Measurements from ENCODE around the gene FAM120A.

The FAM120A gene

GRCh38 chr9:93565089-93565488 lies 113.6 kb downstream of the FAM120A start:
- no peak for DNase-seq

- peak; percentile 93 for DNase-seq
Observed at GRCh38 chr9:93566408-93567270, 115.2 kb downstream of the FAM120A start.

DNA sequence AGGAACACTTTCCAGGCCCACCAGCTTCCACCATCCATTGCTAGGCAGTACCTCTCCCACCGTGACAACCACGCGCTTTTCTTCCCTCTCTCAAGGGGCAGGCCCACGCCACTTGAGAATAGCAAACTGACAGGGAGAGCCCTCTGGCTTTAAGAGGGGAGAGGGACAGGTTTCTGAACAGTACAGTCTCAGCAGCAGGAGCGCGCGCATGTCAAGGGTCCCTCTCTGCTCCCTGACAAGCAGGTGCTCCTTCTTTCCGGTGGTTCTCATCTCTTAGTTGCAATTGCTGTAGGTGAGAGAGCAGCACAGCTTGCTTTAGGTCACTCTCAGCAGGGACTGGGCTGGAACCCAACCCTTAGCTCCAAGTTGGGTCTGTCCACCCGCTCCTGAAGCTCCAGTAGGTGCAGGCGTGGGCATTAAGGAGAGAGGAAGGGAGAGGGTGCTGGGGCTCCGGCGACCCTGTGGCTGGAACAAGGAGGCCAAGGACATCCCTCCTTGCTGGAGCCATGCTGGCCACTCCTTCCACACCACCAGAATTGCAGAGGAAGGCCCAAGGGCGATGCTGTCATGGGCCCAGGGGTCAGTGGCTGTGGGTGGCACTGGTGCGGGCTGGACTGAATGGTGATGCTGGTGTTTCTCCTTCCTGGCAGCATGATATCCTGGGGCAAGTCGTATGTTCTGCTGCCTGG lies 115.9 kb downstream of the FAM120A start:
- DNase-seq = peak; percentile 24

DNA sequence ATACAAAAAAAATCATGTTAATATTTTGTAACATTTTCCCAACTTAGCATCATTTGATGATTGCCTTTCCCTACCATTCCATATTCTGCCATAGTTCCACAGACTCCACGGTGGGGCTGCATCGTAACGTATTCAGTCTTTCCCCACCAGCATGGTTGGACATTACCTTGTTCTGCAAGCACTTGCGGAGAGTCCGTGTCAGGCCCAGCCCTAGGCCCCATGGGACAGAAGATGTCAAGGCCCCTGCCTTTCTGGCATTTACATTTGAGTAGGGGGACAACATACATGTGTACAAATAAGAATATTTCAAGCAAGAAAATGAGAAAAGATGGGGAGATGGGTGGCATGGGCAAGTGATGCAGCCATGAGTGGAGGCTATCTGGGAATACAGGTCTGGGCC lies 116.7 kb downstream of the FAM120A start:
- no peak for DNase-seq

DNA sequence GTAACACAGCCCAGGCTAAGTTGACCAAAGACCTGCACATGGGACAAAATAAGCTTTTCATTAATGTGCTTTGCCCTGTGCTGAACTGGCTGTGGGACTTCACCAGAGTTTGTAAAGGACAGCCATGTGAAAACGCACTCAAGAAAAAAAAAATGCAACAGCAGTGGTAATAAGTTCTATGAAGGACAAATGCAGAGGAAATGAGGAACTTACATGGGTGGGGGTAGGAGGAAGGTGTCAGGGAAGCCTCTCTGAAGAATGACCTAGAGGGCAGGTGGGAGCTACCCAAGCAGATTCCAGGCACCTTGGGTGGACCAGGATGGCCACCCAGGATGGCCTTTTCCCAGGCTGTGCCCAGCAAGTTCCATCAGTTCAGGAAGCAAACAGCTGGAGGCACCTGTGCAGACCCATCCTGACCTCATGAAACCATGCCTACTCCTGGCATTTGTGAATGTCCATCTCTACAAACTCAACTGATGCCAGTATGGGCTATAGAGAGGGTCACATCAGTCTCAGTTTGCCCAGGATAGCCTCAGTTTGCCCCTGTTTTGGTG lies 118.2 kb downstream of the FAM120A start:
- no peak for DNase-seq

DNA sequence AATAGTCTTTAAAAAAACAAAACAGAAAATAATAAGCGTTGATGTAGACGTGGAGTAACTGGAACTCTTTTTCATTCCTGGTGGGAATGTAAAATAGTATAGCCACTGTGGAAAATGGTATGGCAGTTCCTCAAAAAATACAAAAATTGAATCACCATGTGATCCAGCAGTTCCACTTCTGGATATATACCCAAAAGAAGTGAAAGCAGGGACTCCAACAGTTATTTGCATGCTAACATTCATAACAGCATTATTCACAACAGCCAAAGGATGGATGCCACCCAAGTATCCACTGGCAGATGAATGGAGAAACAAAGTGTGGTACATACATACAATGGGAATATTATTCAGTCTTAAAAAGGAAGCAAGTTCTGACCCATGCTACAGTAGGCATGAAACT lies 120.7 kb downstream of the FAM120A start:
- no peak for DNase-seq

DNA sequence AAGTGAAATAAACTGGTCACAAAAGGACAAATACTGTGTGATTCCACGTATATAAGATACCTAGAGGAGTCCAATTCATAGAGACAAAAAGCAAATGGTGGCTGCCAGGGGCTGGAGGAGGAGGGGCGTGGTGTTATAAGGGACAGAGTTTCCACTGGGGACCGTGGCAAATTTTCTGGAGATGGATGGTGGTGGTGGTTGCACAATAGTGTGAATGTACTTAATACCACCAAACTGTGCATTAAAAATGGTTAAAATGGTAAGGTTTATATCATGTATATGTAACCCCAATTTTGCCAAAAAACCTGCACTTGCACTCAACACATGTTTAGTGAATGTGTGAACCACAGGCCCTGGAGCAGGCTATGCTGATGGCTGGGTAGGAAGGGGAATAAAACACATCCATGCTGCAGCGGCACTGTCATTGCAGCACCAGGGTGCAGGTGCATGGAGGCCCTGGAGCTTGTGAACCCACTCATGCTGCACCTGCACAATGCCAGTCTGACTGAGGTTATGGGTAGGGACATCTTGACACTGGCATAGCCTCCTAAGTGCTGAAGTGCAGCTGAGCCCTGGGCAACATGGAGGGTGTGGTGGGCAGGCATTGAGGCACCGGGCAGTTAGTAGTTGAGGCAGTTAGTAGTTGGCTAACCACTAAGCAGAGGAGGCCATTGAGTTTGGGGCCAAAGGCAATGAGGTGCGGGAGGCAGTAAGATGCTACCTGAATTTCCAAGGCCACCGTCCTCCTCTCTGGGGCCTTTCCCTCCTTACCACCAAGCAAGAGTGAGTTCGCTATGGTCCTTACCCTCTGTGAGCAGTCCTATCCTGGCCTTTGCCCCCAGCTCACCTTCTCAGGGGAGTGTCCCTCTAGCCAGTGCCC lies 121.4 kb downstream of the FAM120A start:
- DNase-seq = no peak

DNA sequence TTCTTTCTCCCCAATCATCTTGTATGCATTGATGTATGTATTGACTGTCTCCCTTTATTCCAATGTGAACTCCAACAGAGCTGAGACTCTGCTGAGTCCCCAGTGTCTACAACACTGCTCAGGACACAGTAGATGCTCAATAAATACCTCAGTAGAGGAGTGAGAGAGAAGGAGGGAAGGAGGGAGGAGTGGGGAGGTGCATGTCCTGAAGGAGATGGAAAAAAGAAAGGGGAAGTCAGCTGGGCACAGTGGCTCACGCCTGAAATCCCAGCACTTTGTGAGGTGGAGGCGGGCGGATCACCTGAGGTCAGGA lies 122.0 kb downstream of the FAM120A start:
- no peak for DNase-seq

DNA sequence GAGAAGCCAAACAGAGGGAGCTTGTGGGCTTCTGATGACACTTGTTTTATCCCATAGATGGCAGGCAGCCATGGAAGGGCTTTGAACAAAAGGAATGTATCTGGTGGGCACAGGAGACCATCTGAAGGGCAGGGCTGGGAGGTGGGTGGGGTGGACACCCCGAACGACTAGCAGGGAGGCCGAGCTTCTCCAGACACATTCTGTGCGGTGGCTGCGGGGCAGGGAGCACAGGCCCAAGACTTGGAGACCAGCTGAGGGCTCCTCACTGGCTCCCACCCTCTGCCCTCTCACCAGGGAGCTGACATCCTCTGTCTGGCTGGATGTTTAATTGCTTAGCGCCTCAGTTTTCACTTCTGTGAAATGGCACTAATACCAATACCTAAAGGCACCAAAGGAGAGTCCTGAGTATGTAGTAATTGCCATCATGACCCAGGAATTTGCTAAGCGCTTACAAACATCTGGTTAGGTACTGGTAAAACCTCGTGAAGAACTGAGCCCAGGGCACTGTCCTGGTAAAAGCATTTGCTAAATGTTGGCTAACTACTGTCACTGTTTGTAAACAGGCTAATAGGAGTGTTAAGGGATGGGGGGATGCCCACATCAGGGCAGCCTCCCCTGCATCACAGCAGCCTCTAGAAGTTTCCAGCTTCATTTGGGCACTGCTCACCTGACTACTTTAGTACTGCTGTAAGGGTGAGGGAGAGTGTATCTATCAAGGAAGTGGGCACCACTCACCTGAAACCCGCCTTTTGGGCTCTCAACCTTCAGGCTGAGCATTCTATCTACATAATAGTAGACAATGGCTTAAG lies 122.8 kb downstream of the FAM120A start:
- no peak for DNase-seq

DNA sequence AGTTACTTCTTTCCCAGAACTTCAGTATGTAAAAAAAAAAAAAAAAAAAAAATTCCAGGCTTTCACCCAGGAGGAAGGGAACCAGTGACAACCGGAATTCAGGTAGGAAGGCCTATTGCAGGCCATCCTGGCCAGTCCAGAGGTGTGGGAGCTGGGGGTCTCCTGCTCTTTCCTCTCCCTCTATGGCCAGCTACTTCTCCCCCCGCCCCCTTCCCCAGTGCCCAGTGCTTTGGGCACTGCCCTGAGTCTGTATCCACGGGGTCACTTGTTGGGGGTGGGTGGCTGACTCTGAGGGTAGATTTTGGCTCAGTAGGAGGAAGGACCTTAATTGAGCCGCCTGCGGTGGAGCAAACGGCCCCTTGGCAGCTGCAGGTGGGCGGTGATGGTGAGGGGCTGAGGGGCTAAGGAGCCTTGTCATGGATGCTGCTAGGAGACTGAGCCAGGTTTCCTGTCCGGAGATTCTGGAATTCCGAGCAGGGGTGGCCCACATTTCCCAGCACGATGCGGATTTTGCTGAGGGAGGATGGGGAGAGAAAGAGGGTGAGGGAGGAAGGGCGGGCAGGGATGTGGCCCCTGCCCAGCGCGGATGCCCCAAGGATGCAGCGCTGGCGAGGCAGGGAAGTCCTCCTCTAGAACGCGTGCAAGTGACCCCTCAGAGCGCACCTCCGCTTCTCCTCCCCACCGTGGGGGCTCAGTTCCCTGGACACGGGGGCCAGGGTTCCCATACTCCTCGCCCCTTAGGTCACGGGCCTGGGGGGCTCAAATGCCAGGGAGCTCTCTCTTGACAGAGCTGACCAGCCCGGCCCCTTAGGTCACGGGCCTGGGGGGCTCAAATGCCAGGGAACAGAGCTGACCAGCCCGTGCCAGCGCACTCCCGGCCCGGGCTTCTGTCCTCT lies 123.7 kb downstream of the FAM120A start:
- no peak for DNase-seq

DNA sequence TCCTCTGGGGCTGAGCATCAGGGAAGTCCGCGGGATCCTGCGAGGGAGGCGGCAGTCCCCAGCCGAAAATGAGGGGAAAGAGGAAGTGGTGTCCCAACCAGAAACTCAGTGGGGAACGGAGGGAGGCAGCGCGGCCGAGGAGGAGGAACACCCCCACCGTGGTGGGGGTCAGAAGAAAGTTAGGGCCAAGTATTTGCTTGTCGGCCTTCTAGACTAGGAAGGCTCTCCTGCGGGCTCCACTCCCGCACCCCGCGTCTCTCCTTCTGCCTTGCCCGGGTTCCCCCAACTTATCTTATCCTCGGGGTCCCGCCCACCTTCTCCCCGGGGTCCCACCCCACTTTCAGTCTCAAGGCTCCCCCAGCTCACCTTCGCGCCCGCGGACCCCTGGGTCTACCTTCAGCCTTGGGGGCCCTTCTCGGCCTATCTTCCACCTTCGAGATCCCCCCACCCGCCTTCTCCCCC lies 124.3 kb downstream of the FAM120A start:
- DNase-seq = peak; percentile 30

DNA sequence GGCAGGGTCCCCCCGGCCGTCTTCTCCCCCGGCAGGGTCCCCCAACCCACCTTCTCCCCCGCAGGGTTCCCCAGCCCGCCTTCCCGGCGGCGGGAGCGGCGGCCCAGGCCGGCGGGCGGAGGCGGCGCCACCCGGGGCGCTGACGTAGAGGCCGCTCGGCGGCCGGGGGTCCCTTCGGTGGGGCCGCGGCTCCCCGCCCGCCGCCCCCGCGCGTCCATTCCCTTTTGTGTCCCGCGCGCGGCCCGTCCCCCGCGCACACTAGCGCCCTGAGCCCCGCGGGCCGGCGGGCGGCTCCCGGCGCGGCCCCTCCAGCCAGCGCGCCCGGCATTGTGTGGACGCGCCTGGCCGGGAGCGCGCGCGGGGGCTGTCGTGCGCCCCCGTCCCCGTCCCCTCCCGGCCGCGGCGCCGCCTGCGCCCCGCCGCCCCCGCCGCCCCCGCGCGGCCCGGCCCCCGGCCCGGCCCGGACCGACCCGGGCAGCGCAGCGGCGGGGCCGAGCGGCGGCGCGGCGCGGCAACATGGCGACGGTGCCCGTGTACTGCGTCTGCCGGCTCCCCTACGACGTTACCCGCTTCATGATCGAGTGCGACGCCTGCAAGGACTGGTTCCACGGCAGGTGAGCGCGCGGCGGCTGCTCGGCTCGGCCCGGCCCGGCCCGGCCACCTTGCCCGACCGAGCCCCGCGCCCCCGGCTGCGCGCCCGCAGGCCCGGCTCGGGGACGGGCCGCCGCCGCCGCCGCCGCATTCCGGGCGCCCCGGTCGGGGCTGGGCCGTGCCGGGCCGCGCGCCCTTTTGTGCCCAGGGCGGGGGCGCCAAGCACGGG lies 125.0 kb downstream of the FAM120A start, which contains the start of gene PHF2:
Gene PHF2, plus strand, starts transcription at position 327 of the 820 bp plus-strand sequence. Its CDS starts 190 bp downstream, at position 517.
- peak; percentile 21 for DNase-seq

DNA sequence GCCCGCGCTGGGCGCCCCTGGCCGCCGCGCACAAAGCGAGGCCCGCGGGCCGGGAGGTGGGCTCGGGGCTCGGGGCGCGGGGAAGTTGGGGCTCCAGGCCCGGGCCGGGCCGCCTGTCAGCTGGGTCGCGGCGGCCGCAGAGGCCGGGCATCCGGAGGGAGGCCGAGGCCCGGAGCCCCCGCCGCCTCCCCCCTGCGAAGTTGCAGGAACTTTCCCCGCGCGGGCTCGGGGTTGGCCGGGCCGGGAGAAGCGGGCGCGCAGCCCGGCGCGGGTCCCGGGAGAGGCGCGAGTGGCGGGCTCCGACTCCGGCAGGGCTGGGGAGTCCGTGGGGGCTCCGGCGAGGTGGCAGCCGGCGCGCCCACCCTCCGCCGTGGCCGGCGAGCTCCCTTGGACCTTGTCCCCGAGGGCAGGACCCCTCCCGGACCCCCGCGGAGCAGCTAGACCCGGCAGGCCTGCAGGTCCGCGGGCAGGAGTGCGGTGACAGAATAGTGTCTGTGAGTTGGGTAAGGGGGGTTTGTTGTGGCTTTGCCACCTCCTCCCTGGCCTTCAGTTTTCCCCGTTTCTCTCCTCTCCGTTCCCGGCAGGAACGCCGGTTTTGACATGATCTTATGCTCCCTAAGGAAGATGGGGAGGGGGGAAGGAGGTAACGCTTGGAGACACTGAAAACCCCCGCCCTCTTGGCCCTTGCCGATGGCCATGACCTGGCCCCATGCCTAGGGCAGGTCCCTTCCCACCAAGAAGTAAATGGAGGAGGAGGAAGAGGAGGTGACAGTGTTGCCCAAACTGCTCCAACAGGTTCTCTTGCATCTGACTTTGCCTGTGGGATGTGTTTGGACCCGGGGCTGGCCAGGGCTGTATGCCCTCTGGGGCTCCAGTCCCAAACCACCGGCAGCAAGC lies 125.8 kb downstream of the FAM120A start:
- peak; percentile 28 for DNase-seq

DNA sequence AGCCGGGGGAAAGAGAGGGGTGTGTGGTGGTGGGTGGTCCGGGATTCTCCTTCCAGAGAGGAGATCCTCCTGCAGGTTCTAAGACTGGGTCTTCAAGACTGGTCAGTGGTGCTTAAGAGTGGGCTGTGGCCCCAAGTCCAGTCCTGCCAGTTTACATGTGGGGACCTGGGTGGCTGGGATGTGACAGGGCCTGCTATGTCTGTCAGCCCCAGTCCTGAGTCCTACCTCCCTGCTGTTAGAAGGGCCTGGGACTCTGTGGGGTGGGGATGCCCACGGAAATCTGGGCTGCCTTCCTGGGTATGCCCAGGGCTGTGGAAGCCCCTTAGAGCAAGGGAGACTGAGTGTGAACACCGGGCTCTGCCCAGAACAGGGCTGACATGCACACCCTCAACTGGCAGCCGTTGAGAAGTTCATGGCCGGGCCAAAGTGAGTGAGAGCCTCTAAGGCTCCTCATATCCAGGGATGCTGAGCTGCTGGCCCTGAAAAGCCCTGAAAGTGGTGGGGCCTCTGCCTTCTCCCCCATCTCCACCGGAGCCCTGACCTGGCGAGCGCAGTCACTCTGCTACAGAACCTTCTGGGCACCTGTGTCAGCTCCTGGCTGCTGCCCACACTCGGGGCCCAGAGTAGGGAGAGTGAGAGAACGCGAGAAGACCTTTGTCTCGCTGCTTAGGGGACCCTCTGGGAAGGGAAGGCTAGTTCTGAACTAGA lies 126.6 kb downstream of the FAM120A start:
- no peak for DNase-seq

DNA sequence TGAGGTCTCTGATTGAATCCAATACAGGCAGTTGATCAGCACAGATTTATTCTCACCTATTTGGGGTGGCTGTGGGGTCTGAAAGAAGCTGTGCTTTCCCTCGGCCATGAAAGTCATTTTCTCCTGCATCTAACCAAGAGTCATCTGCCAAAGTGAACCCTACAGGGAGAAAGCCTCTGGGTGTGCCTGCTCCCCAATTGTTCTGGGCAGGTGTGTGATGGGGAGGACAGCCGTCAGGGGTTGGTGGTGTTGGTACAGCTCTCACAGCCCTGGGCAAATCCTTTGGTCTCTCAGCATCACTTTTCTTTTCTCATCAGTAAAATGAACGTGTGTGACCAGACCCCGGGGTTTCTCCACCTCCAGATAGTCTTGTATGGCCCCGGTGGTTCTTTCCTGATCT lies 127.4 kb downstream of the FAM120A start:
- no peak for DNase-seq

DNA sequence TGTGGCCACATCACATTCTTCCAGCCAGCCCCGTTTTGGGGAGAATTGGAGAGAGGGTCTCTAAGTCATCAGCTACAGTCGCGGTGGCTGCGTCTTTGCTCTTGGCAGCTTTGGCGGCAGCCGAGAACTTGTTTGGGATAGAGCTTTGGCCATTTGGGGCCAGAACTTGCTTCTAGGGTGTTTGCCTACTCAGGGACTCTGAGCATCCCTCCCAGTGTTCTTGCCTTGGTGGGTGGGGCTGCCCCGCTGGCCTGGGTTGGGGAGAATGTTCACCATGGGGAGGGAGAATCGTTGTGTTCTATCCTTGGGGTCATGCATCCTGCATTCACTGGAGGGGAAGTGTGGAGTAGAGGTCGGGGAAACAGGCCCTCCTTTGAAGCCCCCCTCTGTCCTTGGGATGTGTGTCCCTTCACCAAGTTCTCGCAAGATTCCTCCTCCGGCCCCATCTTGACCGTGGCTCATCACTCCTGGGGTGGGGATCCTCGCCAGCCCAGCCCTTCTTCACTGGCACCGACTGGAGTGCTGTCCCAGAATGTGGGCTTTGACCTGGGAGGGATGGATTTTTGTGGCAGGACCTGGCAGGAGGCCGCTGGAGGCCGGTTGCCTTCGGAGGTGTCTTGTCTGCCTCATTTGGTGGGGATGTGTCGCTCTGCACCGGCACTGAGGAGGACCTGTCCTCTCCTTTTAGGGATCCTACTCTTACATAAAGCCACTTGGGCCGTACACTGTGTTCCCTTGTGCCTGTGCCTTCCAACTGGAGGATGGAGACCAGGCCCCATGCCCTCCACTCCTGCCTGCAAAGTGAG lies 128.4 kb downstream of the FAM120A start:
- DNase-seq = no peak

DNA sequence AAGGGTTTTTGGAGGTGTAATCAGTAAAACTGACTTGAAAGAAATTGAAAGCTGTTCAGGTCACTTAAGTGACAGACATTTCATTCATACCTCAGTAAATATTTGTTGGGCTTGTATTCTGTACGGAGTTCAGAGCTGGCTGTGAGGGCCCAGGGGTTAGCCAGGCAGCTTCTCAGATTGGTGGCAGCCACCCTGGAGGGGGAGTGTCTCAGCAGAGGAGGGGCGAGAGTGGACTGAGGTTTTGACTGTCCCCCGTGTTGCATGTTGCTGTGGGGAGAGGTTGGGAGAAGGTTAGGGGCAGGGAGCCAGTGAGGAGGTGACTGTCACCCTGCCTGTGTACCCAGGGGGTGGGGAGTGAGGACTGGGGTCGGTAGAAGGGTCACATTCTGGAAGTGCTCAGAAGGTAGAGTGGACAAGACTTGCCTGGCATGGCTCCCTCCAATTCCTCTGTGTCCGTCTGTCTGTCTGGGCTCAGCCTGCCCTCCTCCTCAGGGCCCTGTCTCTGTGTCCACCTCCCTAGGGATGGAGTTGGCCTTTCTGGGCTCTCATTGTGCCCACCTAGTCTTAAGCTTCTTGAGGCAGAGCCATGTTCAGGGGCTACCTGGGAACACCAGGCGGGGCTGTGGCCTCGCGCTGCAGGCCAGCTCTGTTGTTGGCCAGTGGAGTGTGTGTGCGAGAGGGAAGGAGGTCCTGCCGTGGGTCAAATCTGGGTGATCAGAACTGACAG lies 129.3 kb downstream of the FAM120A start:
- DNase-seq = peak; percentile 27

Data from NCI-H146 (cell line).